Gastroesophageal sphincter (tissue), 3 donors: ENCODE results near the gene FGD5.

Source experiments
- POLR2A ChIP-seq, 2 donors: fragments of 450-650 bp; IDR thresholded peaks; one replicate each; pipeline ENCODE4 v1.6.1; 2017; ENCODE audit warnings: antibody characterized with exemption in 2 of 2, mild to moderate bottlenecking in 2 of 2, moderate library complexity in 1 of 2
- TF ChIP-seq, protein P1 (sequence below), 4 experiments: fragments of 200-600 bp in 2 of 4; fragments of 450-650 bp in 2 of 4; sonication (generic) in 1 of 4; IDR thresholded peaks; one replicate each; pipeline ENCODE4 v1.5.1; 2017 to 2019; ENCODE audit warnings: antibody characterized with exemption in 4 of 4, mild to moderate bottlenecking in 2 of 4, moderate library complexity in 2 of 4

DNA sequence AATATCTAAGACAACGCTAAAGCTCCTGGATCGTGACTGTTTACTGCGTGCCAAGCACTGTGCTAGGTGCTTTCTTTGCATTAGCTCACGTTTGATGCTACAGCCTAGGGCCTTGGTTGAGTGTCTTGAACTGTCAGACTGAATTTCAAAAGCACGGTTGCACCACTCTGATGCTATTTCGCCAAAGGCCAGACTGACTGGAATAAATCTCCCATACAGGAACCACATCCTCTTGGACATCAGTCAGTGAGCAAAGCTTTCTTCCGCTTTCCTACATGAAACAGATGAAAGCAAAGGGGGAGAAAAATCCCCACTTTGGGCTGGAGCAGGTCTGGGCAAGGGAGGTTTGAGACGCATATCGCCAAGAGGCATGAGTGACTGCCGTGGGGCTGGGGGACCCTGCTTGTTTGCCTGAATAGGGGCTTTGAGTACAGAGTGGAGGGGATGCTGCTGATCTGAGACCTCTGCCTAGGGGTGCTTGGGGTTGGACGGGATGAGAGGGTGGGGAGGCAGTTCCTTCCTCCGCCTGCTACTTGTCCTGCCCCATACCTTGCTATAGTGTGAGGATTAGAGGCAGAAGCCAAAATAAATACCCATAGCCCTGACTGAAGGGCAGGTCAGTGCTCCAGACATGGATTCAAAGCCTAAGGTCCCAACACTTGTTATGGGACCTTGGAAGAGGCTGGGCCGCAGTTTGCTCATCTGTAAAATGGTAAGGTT lies 5.3 kb downstream of the FGD5 start:
- TF ChIP-seq POLR2A (IDR thresholded peaks at IDR 0.05): no peak
- TF ChIP-seq, protein P1, sequence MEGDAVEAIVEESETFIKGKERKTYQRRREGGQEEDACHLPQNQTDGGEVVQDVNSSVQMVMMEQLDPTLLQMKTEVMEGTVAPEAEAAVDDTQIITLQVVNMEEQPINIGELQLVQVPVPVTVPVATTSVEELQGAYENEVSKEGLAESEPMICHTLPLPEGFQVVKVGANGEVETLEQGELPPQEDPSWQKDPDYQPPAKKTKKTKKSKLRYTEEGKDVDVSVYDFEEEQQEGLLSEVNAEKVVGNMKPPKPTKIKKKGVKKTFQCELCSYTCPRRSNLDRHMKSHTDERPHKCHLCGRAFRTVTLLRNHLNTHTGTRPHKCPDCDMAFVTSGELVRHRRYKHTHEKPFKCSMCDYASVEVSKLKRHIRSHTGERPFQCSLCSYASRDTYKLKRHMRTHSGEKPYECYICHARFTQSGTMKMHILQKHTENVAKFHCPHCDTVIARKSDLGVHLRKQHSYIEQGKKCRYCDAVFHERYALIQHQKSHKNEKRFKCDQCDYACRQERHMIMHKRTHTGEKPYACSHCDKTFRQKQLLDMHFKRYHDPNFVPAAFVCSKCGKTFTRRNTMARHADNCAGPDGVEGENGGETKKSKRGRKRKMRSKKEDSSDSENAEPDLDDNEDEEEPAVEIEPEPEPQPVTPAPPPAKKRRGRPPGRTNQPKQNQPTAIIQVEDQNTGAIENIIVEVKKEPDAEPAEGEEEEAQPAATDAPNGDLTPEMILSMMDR (IDR thresholded peaks at IDR 0.05): no peak
